HT-29 (cell line): ENCODE measurements around the gene SLC39A8. TPM values are rescaled to one million over a fixed set of nuclear protein-coding genes. Genes with fewer than 3 reads are reported as not detected.
"Not testable (repeated sequence)": the region's sequence is repeated elsewhere in the genome, so short reads cannot be mapped to it uniquely, and the experiment has no call there.

Source experiments
- DNase-seq: peaks from one replicate; pipeline ENCODE4 v3.0.0-alpha.2; 2015; ENCODE audit warnings: low spot score
- total RNA-seq: library from RNA; depleted of rRNA; stranded (reverse); fragments of >200 nt; shearing (Covaris generic); gene quantifications from 2 replicates; pipeline ENCODE4 v1.2.3, GENCODE V29; 2014; rRNA removed

Gene SLC39A8
- total RNA-seq: 13.6 and 14.6 TPM in 2 replicates

GRCh38 chr4:102344954-102345794 is at the start of gene SLC39A8:
SLC39A8 (minus strand) TSS chr4:102345482; CDS start chr4:102344662, 820 bp downstream.
- DNase-seq: peak; percentile 90

- no peak for DNase-seq
Measured at GRCh38 chr4:102392033-102392744, 46.9 kb upstream of the SLC39A8 start.

GRCh38 chr4:102390438-102390837 is 45.2 kb upstream of the SLC39A8 start:
- DNase-seq: no peak

DNA sequence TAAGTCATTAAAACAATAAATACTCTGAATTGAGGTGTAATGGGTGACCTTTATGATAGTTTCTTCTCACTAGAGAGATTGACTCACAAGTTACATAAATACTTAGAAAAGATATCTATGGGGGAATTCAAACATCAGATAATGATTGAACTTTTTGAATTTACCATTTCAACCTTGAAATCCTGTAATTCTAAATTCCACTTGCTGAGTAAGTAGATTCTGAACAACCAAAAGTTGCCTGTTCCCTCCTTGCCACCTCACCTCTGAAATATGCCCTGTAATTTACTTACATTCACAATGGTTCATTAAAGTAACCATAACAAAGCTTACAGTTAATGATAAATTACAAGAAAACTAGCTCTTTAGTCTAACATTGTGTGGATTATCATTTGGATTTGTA is 43.3 kb upstream of the SLC39A8 start:
- no peak for DNase-seq

DNA sequence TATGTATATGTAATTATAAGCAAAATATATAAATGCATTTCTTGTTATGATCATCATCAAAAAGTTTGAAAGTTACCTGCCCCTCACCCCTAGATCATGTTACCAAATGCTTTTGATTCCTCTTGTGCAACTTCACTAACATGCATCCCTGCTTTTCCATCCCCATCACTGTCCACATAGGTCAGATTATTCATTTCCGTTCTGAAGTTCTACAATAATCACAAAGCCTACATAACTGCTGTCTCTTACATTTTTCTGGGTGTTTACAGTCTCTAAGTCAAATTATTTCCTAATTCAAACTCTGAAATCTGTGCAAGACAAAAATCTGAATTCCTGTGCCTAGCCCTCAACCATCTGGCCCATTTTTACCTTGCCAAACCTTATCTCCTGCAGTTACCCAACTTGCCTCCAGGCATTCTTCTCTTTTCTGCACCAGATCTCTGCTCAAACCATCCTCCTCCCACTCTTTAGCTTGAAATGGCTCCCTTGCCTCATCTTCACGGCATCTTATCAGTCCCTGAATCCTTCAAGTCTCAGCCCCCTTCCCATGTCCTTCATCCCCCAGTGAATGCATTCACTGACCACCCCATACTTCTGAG is 42.4 kb upstream of the SLC39A8 start:
- DNase-seq: no peak

GRCh38 chr4:102386966-102387365 is 41.7 kb upstream of the SLC39A8 start:
- no peak for DNase-seq

- DNase-seq: peak; percentile 20
Measured at GRCh38 chr4:102380253-102380652, 35.0 kb upstream of the SLC39A8 start.

DNA sequence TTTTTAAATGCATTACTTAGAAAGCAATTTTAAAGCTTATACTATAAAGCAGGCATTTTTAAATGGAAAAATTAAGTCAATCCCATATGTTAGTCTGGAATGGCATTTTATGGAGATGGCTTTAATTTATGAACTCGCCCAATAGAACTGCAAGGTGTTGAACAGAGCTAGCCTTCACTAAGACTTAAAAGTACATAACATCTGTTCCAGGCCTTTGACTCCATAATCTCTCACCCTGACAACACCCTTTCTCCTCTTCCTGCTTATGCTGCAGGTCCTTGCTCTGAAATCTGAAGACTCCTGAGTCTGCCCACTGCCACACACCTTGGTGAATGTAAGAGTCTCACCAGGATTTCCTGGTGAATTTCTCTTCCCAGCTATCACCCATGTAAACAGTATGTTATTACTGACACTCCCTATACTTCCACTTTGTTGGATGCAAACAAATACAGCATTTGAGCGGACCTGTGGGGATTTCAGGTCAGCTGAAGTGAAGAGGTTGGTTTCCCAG is 17.7 kb upstream of the SLC39A8 start:
- DNase-seq: no peak

GRCh38 chr4:102358128-102358527 is 12.8 kb upstream of the SLC39A8 start:
- DNase-seq: no peak

GRCh38 chr4:102357637-102358036 is 12.4 kb upstream of the SLC39A8 start:
- DNase-seq: not testable (repeated sequence)

DNA sequence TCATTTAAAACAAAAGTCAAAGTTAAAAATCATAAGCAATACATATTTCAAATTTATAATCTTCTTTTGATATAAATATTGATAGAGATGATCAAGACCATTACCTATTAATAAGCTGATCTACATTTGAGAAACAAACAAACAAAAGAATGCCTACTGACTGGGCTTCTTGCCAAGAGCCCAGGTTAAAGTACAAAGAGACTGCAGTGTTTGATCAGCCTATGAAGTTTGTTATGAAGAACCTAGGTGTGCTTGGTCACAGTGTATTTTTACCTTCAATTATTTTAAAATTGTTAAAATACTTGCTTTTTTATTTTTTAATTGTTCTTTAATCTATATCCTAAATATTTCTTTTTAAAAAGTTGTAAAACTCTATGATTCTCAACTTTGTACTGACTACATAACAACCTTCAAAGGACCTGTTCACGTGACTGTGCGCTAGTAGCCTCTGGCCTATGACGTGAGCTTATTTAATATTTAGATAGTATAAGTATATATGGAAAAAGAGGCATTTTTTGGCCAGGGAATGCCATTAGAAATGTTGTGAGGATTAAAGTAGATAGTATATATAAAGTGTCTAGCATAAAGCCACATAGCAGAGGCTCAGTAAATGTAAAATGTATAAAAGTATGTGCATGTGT is 11.4 kb upstream of the SLC39A8 start:
- DNase-seq: peak; percentile 62

- DNase-seq: no peak
Measured at GRCh38 chr4:102355748-102356147, 10.5 kb upstream of the SLC39A8 start.

DNA sequence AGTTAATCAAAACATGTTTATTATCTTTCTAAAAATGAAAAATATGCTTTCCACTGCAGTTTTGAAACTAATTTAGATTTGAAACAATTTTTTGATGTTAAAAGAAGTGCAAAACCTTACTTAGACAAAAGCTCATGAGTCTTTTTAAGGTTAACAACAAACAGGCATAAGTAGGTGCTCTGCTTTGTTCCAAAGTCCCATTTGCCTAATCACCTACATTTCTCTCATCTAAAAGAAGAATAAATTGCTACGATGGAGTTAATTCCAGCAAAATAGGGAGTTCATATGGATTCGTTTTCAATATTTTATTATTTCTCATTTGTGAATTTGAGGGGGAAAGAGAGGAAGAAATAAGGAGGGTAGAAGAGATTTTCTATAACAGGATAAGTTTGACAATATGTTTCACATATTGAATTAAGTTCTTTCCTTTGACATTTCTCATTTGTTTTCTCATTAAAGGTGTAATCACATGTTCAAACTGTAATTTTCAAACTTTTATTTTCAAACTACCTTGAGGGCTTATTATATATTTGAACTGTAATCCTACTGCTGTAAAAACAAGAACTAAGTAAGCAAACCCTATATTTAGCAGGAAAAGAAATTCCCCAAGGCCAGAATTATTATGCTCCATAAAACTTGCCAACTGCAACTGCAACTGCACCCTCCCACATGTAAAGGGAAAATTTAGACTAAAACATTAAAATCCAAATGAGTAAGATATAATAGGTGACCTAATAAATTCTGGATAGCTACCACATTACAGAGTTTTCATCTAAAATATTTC is 9.6 kb upstream of the SLC39A8 start:
- DNase-seq: no peak

- no peak for DNase-seq
Measured at GRCh38 chr4:102352781-102353180, 7.5 kb upstream of the SLC39A8 start.

DNA sequence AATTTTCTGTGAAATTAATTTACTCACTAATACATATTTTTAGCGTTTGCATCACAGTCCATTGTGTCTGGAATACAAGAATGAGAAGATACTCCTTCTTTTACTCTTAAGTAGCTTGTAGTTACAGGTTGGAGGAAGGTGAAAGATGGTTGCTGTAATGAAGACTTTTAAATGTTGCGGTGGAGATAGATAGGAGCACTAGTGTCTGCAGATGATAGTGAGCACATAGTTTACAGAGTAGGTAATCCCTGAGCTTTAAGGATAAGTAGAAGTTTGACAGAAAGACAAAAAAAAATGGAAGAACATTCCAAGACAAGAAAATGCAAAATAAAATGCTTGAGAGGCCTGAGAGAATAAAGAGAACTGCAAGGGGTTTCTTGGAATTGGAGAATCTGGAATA is 5.4 kb upstream of the SLC39A8 start:
- DNase-seq: no peak

- DNase-seq: no peak
Measured at GRCh38 chr4:102348701-102349100, 3.4 kb upstream of the SLC39A8 start.

DNA sequence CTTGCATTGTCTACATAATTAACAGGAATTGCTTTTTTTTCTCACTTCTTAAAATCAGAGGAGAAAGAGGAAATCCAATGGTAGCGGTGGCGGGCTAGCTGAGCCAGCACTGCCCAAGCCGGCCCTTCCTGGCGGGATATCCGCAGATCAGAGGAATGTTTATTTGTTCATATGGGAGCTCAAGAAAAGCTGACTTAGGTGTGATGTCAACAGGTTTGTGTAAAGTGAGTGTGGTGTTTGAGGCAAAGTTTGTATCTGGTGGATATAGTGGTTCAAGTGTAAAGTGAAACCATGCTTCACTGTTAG is 466 bp upstream of the SLC39A8 start:
- no peak for DNase-seq

DNA sequence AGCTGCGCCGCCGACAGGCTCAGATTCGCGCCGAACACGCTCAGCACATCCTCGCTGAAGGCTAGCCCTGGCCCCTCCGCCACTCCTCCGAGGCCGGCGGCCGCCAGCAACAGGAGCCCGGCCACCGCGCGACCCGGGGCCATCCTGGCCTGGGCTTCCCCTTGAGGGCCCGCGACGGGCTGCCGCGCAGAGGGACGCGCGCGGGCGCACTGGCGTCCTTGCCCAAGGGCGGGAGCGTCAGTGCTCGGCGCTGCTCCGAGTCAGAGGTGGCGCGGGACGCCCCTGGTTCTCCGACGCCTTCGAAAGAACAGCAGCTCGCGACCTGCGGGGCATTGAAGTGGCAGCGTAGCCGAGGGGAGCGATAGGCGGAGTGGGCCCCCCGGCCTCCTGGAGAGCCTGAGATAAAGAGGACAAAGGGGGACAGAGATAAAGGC is 745 bp downstream of the SLC39A8 start:
- peak; percentile 68 for DNase-seq

DNA sequence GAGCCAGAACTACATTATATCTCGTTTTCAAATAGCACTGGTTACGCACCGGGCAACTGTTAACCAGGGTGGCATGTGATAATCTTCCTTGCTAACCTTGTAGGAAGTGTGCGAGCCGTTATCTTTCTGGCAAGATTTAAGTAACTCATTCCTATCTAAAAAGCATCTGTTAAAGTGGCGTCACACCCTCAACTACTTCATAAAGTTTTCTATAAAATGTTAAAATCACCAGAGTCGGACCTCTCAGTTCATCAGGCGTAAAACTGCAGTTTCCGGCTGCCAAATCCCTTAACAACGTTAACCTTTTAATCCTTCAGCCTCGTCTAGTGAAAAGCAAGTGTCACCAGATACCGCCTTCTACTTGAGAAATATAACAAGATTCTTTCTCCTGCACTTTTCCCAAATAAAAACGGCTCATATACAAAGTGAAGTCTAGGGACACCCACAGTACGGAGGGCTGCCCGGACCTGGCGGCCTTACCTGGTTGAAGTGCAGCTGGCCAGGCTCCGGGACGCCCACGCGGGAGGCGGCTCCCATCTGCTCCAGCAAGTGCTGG is 1.2 kb downstream of the SLC39A8 start:
- no peak for DNase-seq

GRCh38 chr4:102342404-102343074 is 2.7 kb downstream of the SLC39A8 start:
- DNase-seq: no peak
